Mucosa of gallbladder (tissue), 1 donor: Measurements from ENCODE around the gene TMEM229A. TPM values are rescaled to one million over a fixed set of nuclear protein-coding genes. Genes with fewer than 3 reads are reported as not detected.
"Not testable (repeated sequence)": the region's sequence is repeated elsewhere in the genome, so short reads cannot be mapped to it uniquely, and the experiment has no call there.

Experiments used
- DNase-seq: peaks from one replicate; pipeline ENCODE4 v3.0.0-alpha.2; 2020; ENCODE audit warnings: low spot score
- total RNA-seq: library from RNA; stranded (reverse); gene quantifications from one replicate; pipeline ENCODE4 v1.2.1, GENCODE V29; 2021
- donor health status: DM: no; HTN: no; CAD: no.

Gene TMEM229A
- 0.66 TPM for total RNA-seq

DNA sequence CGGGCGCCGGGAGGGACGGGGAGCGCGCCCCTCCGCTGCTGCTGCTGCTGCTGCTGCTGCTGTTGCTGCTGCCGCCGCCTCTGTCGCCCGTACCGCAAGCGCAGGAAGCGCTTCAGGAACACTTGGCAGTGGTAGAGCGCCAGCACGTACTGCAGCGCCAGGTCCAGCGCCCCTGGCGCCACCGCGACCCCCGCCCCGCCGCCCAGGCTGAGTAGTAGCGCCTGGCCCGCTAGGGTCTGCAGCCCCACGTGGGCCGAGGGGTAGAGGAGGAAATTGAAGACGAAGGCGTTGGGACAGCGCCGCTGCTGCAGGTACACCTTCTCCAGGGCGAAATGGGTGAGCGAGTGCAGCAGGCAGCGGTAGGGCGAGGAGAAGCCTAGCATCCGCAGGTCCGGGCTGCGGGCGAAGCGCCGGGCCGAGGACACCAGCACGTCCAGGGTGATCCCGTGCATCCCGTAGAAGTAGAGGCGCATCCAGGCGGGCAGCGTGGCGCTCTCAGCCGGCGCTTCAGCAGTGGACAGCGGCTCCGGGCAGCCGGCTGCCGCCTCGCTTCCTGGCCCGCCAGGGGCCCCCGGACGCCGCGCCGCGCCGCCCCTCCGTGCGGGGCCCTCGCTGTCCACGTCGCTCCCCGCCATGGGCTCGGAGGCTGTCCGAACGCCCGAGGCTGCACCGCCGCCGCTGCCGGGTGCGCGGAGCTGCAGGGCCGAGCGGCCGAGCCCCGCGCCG lies at the start of gene TMEM229A:
TSS of gene TMEM229A (minus strand) at position 699 of the 726 bp plus-strand sequence. CDS start at position 635, 64 bp downstream.
- peak; percentile 23 for DNase-seq

DNA sequence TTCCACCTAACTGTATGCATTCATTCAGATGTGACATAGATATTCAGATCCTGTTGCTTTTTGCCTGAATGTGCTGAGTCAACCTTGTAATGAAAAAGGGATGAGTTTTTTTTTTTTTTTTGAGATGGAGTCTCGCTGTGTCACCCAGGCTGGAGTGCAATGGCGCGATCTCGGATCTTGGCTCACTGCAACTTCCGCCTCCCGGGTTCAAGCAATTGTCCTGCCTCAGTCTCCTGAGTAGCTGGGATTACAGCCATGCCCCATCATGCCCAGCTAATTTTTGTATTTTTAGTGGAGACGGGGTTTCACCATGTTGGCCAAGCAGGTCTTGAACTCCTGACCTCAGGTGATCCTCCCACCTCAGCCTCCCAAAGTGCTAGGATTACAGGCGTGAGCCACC lies 49.4 kb upstream of the TMEM229A start:
- not testable (repeated sequence) for DNase-seq

DNA sequence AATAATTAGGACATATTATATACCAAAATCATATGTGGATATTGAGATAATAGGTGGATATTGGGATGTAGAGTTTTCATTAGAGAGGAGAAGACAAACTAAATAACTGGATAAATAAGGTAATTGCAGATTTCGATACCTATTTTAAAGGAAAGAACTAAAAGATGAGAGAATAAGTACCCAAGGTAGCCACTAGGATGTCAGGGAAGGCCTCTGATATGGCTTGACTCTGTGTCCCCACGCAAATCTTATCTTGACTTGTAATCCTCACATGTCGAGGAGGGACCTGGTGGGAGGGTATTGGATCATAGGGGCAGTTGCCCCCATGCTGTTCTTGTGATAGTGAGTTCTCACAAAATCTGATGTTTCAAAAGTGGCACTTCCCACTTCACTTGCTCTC lies 44.7 kb upstream of the TMEM229A start:
- no peak for DNase-seq

DNA sequence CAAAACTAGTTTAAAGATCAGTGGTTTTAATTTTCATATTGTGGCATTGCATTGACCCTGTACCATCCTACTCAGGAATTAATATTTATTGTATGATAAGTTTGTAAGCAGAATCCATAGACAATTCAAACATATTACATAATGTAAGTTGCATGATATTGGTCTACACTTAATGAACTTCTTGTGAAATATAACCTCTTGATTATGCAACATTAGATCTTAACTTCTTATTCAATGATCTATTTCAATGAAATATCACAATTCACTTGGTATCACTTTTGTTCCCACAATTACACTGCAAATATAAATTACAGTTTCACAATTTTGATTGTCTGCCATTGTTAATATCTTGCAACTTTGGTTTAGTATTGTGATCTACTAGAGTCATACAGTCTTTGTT lies 44.0 kb upstream of the TMEM229A start:
- DNase-seq = no peak

DNA sequence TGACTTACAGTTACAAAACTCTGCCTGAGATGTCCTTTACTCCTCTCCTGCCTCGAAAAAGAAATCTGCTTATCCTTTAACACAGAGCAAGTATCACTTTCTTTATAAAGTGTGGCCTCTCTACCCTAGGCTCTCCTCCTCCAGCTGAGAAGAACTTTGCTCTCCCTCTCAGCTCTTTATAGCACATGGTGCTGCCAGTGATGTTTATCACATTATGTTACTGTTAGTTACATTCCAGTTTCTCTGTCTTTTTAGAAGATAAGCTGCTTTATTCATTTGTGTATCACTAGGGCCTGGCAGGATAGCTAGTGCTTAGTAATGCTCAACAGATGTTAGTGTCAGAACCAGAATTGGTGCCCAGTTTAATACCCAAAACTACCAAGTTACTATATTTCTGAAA lies 41.1 kb upstream of the TMEM229A start:
- DNase-seq = no peak

DNA sequence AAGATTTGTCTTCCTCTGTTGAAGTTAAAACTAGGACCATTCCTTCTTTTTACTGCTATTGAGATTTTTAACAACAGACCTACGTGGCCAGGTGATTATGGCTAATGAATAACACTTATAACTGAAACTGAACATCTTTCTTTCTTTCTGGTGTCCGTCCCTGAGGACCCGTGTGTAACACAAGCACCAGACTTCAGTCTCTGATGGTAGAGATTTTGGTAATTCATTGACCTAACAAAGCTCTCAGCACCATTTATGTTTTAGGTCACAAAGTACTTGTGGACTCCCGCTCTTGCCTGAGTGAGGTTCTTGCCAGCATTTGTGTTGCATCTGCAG lies 40.4 kb upstream of the TMEM229A start:
- DNase-seq = no peak

DNA sequence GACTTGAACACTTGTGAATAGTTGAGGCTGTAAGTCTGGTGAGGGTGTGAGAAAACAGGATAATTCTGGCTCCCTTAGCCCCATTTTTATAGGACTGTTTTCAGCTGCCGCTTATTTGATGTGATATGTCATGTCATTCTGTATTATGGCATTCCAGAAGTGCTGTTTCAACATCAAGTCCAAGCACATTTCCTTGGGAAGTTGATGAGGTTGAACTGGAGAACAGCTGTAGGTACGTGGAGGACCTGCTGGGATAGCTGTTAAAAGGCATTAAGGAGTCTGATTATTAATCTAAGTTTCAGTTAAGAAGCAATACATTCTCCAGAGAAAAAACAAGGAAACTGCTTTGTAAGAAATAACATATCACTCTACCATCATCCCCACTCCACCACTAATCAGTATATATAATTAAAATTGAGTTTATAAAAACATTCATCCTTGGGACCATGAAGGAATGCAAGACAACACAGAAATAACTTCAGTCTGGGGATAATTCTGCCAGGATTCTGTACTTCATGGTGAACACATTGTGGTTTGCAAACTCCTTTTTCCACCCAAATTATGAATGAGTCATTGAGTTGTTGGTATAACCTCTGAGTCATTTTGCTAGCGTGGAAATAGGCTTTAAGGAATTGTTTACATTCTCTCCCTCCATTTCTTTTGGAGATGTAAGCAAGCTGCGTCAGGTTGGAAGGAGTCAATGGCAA lies 39.9 kb upstream of the TMEM229A start:
- DNase-seq = no peak

DNA sequence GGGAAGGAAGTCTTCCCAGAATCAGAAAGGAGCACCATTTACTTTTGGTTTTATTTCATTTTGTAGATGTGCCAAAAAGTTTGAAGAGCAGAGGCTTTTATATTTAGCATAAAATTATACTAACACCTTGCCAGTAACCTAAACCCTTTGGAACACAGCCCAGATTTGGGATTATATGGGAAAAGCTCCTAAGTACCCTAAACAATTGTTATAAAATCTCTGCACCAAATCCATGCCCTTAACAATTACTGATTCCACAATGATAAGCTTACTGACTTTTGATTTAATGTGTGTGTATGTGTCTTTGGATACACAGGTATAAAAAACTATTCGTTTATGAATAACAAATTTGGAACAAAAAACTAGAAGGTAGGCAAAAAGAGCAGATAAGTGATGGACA lies 39.0 kb upstream of the TMEM229A start:
- DNase-seq = no peak

DNA sequence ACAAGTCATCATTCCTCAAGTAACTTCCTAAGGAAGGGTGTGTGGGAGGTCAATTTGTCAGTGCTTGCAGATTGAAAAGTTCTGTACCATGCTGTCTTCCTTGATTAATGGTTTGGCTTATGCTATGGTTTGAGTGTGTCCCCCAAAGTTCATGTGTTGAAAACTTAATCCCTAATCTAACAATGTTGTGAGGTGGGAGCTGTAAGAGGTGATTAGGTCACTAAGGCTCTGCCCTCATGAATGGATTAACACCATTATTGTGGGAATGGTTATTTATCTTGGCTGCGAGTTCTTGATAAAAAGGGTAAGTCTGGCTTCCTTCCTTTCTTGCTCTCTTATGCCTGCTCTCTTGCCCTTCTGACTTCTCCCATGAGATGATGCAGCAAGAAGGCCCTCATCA lies 29.3 kb upstream of the TMEM229A start:
- no peak for DNase-seq

DNA sequence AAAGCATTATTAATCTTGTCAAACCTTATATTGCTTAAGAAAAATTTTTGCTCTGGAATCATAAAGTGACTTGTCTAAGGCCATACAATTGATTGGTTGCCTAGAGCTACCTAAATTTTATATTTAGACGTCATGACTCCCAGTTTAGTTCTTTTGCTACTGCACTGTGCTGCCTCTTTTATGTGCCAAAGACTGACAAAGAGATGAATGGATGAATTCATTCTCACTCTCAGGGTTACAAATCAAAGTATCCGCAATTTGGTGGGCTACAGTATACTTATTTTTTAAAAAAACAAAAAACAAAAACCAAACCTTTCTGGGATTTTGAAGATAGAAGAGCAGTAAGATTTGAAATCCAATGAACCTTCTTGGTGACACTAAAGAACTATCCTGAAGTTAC lies 27.7 kb upstream of the TMEM229A start:
- no peak for DNase-seq

DNA sequence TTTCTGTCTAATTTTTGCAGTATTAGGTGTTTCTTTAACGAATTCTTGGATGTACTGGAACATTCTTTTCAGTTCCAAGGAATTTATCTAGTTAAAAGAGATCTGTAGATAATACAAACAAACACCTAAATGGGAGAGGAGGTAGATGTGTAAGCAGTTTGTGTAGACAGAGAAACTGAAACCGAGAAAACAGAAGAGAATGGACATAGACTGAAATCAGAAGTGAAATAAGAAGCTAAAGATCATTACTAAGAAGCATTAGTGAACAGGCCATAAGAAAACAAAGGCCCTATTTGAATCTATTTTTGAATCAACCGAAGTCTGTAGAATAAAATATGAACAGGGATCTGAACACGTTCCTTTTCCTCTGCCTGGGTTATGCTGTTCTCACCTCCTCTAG lies 26.5 kb upstream of the TMEM229A start:
- DNase-seq = no peak

DNA sequence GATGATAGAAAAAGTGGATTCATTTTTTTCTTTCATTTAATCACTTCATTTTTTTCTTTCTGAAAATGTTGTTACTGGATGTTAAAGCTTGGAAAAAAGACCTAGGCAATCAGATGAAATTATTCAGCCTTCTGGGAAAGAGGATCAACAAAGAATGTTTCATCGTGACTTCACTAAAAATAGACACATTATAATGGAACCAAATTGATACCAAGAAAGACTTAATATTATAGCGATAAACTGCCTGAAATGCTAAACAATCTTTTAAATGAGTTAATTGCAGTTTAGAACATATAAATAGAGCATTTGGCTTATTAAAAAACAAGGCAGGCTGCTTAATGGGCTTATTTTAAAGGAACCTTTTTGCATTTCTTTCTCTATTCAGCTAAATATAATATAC lies 25.6 kb upstream of the TMEM229A start:
- no peak for DNase-seq

DNA sequence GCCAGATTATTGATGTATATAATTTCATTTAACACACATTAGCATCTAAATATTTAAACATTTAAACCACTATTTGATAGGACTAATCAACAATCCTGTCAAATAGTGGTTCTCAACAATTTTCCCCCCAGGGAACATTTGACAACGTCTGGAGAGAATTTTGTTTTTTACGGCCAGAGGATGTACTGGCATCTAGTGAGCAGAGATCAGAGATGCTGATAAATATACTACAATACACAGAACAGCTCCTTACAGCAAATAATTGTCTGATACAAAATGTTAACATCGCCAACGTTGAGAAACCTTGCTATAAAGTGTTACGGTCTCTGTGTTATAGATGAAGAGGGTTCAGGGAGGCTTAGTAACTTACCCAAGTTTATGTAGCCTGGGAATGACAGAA lies 25.0 kb upstream of the TMEM229A start:
- DNase-seq = no peak

DNA sequence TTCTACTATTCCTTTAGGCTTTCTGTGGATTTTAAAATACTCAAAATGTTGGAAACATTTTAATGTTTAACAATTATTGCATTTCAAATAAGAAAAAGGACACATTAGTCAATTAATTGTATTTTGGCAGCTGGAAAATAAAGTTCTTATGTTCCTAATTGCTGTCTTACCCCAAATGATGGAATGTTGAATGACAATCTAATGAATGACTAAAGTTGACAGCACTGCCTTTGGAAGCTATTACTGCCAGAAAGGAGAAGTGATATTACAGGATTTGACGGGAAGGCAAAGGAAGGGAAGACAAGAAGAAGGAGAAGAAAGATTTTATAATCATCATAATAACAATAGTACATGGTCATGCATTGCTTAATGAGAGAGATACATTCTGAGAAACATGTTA lies 23.4 kb upstream of the TMEM229A start:
- DNase-seq = no peak

DNA sequence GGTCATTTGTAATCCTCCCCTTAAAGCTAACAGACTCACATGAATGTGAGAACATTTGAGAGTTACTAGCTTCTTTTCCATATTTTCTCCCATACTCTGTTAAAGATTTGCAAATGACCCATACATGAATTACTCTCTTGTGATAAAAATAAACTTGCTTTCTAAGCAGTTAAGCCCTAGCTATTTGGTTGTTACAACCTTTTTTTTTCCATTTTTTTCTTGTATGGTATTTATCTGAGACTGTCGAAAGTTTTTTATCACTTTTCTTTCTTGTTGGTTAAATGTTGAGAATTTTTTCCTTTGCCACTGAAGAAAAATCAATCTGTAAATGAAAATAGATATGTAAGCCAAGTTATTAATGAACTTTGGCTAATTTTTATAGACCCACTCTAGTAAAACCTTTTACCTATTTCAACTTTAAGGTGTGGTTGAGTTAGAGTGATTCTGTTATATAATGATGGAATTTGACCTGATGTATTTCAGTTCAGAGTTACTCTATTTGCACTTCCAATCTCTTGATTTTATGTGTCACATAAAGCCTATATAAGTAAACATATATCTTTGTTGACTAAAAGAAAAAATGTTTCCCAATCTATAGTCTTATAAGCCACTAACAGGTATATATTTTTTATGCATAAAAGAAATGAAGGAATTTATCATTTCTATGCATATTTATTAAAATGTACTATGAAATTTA lies 19.0 kb upstream of the TMEM229A start:
- no peak for DNase-seq

DNA sequence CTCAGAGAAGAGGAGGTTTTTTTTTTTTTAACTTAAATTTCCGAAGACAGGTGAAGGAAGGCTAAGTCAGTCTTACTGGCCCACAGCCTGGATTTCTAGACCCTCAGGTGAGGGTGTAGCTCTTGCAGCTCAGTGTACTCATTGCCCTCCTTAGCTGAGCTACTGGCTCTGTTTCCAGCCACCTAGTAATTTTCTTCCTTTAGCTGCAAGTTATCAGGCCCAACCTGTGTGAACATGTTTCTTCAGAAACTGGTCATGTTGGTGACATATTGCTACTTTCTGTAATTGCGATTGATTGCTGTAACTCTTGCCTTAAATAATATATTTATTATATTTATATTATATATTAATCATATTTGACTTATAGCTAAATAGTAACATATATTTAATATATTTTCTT lies 10.0 kb upstream of the TMEM229A start:
- no peak for DNase-seq

DNA sequence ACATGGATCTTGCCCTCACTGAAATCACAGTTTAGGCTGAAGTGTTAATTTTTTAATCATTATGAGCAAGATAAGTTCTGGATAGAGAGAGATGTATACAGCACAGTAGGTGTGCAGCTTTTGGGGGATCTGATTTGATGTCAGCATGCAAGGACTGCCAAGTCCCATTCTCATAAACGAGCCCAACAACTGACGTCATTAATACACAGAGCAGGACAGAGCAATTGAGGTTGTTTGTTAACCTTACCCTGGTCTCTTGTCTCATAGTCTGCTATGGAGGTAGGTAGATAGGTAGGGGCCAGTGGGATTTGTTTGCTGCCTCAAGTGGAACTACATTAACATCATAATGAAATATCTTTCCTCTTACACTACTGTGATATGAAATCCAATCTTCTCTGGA lies 8.6 kb upstream of the TMEM229A start:
- no peak for DNase-seq

DNA sequence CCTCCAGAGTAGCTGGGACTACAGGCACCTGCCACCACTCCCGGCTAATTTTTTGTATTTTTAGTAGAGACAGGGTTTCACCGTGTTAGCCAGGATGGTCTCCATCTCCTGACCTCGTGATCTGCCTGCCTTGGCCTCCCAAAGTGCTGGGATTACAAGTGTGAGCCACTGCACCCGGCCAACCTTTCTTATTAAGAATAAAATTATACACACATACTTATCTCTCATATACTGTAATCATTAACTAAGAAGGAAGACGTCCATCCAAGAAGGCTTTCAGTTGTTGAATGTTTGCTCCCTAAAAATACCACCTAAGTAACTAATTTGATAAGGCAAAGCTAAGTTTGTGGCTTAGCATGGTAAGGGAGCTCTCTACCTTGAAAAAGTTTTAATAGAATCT lies 5.0 kb upstream of the TMEM229A start:
- not testable (repeated sequence) for DNase-seq

DNA sequence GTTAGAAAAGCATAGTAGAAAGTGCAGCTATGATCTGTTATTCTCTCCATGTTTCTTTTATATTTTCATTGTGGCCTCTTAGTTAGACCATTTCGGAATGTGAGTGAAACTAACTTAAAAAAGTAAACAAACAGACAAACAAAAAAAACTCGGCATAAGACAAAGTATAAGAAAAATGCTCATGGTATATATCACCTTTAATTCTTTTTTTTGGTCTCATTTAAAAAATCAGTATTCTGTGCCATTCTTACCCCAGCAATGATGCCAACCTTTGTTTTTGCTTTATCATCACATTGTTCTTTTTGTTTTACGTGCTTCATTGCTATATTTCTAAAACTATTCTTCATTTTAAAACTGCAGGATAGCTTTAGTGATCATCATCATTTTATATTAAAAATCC lies 2.8 kb upstream of the TMEM229A start:
- DNase-seq = no peak

DNA sequence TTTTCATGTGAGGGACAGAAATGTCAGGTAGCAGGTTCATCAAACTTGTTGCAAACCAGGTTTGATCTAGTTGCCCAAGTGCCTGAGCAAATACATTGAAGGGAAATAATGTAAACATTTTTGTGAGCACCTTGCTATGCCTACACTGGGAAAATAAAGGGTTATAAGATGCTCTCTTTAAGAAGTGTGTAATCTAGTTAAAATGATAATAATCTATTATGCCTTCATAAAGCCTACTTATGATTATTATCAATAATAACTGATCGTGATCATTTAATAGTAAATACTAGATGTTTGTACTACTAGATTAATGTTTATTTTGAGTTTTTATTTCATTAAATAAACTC lies 1.9 kb upstream of the TMEM229A start:
- DNase-seq = no peak

DNA sequence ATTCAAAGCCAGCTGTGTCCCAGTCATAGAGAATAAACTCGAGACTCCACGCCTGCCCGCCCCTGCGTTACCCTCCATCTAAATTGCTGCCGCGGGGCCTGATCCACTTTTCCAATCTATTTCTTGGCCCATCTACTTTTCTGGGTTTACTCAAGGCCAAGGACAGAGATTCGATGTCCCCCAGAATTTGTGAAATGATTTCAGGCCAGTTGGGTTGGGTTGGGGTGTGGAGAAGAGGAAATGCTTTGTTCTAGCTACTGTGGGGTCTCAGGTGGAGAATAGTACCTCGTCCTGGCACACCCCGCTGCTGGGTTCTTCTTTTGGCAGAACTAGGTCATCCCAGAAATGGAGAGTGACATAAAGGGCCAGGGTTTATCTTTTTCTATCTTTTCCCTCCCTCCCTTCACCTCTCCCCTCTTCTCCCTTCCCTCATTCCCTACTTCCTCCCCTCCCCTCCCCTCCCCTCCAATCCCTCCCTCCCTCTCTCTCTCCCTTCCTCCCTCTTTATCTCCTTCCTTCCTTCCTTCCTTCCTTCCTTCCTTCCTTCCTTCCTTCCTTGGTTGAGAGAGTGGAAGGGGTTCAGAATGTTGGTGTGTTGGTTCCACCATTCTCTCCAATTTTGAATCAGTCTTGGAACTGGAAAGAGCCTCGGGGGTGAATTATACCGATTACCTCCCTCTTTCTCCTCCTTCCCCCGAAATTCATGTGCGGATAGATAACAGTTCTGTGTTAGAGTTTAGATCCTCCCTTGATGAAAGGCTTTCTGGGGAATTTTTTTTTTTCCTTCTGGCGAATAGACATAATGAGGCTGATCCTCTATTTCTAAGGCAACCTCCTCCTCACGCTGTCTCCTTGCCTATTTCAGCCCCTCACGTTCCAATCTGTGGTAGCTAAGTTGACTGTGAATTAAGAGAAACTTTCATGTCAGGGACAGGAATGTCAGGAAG lies 1.2 kb upstream of the TMEM229A start:
- no peak for DNase-seq
